ENCODE measurements around the gene SCFD2. TPM values are rescaled to one million over a fixed set of nuclear protein-coding genes. Genes with fewer than 3 reads are reported as not detected.

Gene SCFD2
- total RNA-seq, 1 experiment from 2014 or later = 36.6 TPM

- Histone ChIP-seq H3K4me1 (ENCODE audit: insufficient read depth, low read length) (peaks cover 5% of the 10 kb centered on the region), H3K27ac (ENCODE audit: low read length) (no peak overlapping the region), H3K36me3 (ENCODE audit: low read depth, low read length) (no peaks in the 10 kb centered on the region), H3K9me2 (replicated peaks; ENCODE audit: low read length) (no peaks in the 10 kb centered on the region), H3K9me3 (ENCODE audit: low read length) (no peaks in the 10 kb centered on the region; the same call in 1 of the 2 replicates), H4K20me1 (ENCODE audit: low read length) (no peaks in the 10 kb centered on the region), H2AFZ (ENCODE audit: low read length) (peak overlapping the region; percentile 98), H3K79me2 (ENCODE audit: low read length) (no peaks in the 10 kb centered on the region), H3K27me3 (ENCODE audit: low read length) (0 out of 2 replicates have a peak, but pooled peaks cover 6% of the 10 kb centered on the region), H3K4me3 (ENCODE audit: low read length) (peak overlapping the region; percentile 71), H3K4me2 (ENCODE audit: low read length) (peak overlapping the region; percentile 85), H3K9ac (ENCODE audit: low read length) (no peak overlapping the region), H3F3A (ENCODE audit: low read length, unreplicated experiment) (no peaks in the 10 kb centered on the region)
- POLR2A ChIA-PET (ENCODE audit: unreplicated experiment) = no interaction called here
- intact Hi-C loops (cut with micrococcal nuclease) = loop anchor here (1.0 kb wide), 1 partner anchor 140 kb away; no protein-coding TSS in a partner anchor
- CTCF ChIA-PET = no interaction called here
- no TSS peak for BruUV-seq (replicated peaks)
- DNase-seq (no peak), ATAC-seq (no peak)
- TF ChIP-seq EZH2 (IDR thresholded peaks at IDR 0.05; ENCODE audit: low read length, unreplicated experiment) (no peak), EZH2phosphoT487 (IDR thresholded peaks at IDR 0.05; ENCODE audit: borderline replicate concordance, low read length) (no peak), CTCF (conservative IDR thresholded peaks at IDR 0.05; ENCODE audit: low read depth, low read length) (no peak)
Measured at GRCh38 chr4:52862639-52863161, 503.2 kb downstream of the SCFD2 start.

DNA sequence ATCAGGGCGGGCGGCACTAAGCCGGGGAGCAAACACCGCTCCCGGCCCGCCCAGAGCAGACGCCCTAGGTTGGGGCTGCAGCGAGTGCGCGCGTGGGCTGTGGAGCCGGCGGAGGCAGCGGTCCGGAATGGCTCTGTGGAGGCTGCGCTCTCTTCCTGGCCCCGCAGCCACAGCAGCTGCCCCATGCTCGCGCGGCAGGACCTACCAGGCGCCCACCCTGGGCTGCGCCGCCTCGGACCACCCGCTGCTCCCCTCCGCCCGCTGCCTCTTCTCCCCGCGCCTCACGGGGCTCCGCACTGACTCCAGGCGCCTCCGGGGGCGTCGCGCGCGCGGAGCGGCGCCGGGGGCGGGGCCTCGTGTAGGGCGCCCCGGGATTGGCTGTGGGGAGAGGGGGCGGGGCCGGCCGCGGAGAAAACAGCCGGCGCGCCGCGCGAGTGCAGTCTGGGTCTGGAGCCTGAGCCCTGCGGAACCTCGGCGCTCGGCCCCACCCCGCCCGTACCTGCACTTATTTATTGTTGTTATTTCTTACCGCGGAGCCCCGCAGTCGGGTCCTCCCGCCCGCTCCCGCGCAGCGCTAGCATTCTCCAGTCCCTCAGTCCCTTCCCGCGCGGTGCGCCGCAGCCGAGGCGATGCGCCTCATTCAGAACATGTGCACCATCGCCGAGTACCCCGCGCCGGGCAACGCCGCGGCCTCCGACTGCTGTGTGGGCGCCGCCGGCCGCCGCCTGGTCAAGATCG is 503.8 kb downstream of the SCFD2 start, which contains the start of gene RASL11B:
RASL11B (plus strand) TSS at position 439 of the 738 bp plus-strand sequence; CDS start at position 630, 191 bp downstream.
- Histone ChIP-seq H3K9me2 (replicated peaks; ENCODE audit: low read length) (no peaks in the 10 kb centered on the region), H3K4me1 (ENCODE audit: insufficient read depth, low read length) (peaks cover 5% of the 10 kb centered on the region), H3K27me3 (ENCODE audit: low read length) (0 out of 2 replicates have a peak, but pooled peaks cover 6% of the 10 kb centered on the region), H3F3A (ENCODE audit: low read length, unreplicated experiment) (no peaks in the 10 kb centered on the region), H3K36me3 (ENCODE audit: low read depth, low read length) (no peaks in the 10 kb centered on the region), H3K27ac (ENCODE audit: low read length) (no peak within 1 kb of the TSS), H4K20me1 (ENCODE audit: low read length) (no peaks in the 10 kb centered on the region), H2AFZ (ENCODE audit: low read length) (peak within 1 kb of the TSS; percentile 98), H3K9ac (ENCODE audit: low read length) (peak within 1 kb of the TSS; percentile 32; the same call in 1 of the 2 replicates), H3K4me3 (ENCODE audit: low read length) (peak within 1 kb of the TSS; percentile 71), H3K9me3 (ENCODE audit: low read length) (no peaks in the 10 kb centered on the region; the same call in 1 of the 2 replicates), H3K4me2 (ENCODE audit: low read length) (peak within 1 kb of the TSS; percentile 85), H3K79me2 (ENCODE audit: low read length) (no peaks in the 10 kb centered on the region)
- CTCF ChIA-PET = no interaction called here
- TF ChIP-seq EZH2phosphoT487 (IDR thresholded peaks at IDR 0.05; ENCODE audit: borderline replicate concordance, low read length) (no peak), CTCF (conservative IDR thresholded peaks at IDR 0.05; ENCODE audit: low read depth, low read length) (no peak), EZH2 (IDR thresholded peaks at IDR 0.05; ENCODE audit: low read length, unreplicated experiment) (no peak)
- peak; percentile 85 for DNase-seq
- ATAC-seq = peak; percentile 98
- intact Hi-C loops (cut with micrococcal nuclease) = loop anchor here (1.0 kb wide), 1 partner anchor 140 kb away; no protein-coding TSS in a partner anchor
- POLR2A ChIA-PET (ENCODE audit: unreplicated experiment) = interaction anchor here (0.5 to 0.6 kb wide), 2 partner anchors 11 to 140 kb away, joined by 3 to 4 read pairs; no protein-coding TSS in a partner anchor
- BruUV-seq (replicated peaks) = no TSS peak

All from PC-3 (cell line).